GM12878 (cell line): Measurements from ENCODE around the gene POP7.

ENCODE experiments used
- CEBPZ ChIP-seq: fragments of 150-350 bp; IDR thresholded peaks from 2 replicates; pipeline ENCODE4 v1.6.1; 2016; ENCODE audit warnings: low read depth, low read length
- CTCF ChIP-seq, 3 experiments: IDR thresholded peaks in 2 of 3; conservative IDR thresholded peaks in 1 of 3; 2 replicates each; pipeline ENCODE4 v1.5.1; 2011; ENCODE audit warnings: low read depth in 3 of 3, low read length in 3 of 3, mild to moderate bottlenecking in 3 of 3, control low read depth in 2 of 3, moderate library complexity in 2 of 3, inconsistent platforms in 1 of 3, mixed read lengths in 1 of 3; ENCODE audit not compliant: control insufficient read depth in 2 of 3, insufficient read depth in 1 of 3; ENCODE audit errors: extremely low read depth in 1 of 3
- EZH2 ChIP-seq: IDR thresholded peaks from 2 replicates; pipeline ENCODE4 v1.6.1; 2012; ENCODE audit warnings: low read depth, mild to moderate bottlenecking, control low read depth, inconsistent platforms, low read length, borderline replicate concordance; ENCODE audit not compliant: control insufficient read depth
- HCFC1 ChIP-seq: fragments of 150-350 bp; IDR thresholded peaks from 2 replicates; pipeline ENCODE4 v1.6.1; 2014; ENCODE audit warnings: low read length
- HDGF ChIP-seq: fragments of 450-650 bp; IDR thresholded peaks from 2 replicates; pipeline ENCODE4 v1.6.1; 2016; ENCODE audit warnings: antibody characterized with exemption
- IKZF1 ChIP-seq: fragments of 450-650 bp; conservative IDR thresholded peaks from 2 replicates; pipeline ENCODE4 v1.6.1; 2017; ENCODE audit warnings: antibody characterized with exemption, mild to moderate bottlenecking
- JUND ChIP-seq: IDR thresholded peaks from 2 replicates; pipeline ENCODE4 v1.6.1; 2012; ENCODE audit warnings: low read depth, mild to moderate bottlenecking, low read length, improper control_type of control experiment, moderate library complexity
- MAX ChIP-seq: IDR thresholded peaks from 2 replicates; pipeline ENCODE4 v1.6.1; 2012; ENCODE audit warnings: low read depth, low read length, improper control_type of control experiment
- MXI1 ChIP-seq: fragments of 150-350 bp; IDR thresholded peaks from 2 replicates; pipeline ENCODE4 v1.6.1; 2011; ENCODE audit warnings: low read depth, mild to moderate bottlenecking, inconsistent platforms, low read length, improper control_type of control experiment
- POLR2AphosphoS2 ChIP-seq: IDR thresholded peaks from 2 replicates; pipeline ENCODE4 v1.6.1; 2011; ENCODE audit warnings: low read depth, mild to moderate bottlenecking, low read length, improper control_type of control experiment, moderate library complexity
- POLR2AphosphoS5 ChIP-seq: IDR thresholded peaks from 2 replicates; pipeline ENCODE4 v1.6.1; 2011; ENCODE audit warnings: mild to moderate bottlenecking, low read length, inconsistent platforms
- USF1 ChIP-seq: IDR thresholded peaks from 2 replicates; pipeline ENCODE4 v1.6.1; 2011; ENCODE audit warnings: borderline replicate concordance, low read depth, mild to moderate bottlenecking, moderate library complexity, mixed read lengths, low read length; ENCODE audit not compliant: insufficient read depth; ENCODE audit errors: extremely low read length
- ZNF687 ChIP-seq: fragments of 450-650 bp; IDR thresholded peaks from 2 replicates; pipeline ENCODE4 v1.6.1; 2017; ENCODE audit warnings: mild to moderate bottlenecking, moderate library complexity

GRCh38 chr7:100719523-100720278 is 13.8 kb downstream of the POP7 start:
- TF ChIP-seq ZNF687 (no peak), HCFC1 (no peak), USF1 (no peak), CEBPZ (no peak), POLR2AphosphoS5 (no peak), JUND (no peak), IKZF1 (no peak), MXI1 (no peak), POLR2AphosphoS2 (no peak), HDGF (no peak), CTCF (IDR thresholded peaks at IDR 0.05 in 2 of 3, conservative IDR thresholded peaks at IDR 0.05 in 1 of 3; ENCODE audit: control insufficient read depth in 2 of 3, extremely low read depth in 1 of 3, insufficient read depth in 1 of 3, low read depth in 3 of 3, low read length in 3 of 3) (no peak), EZH2 (no peak), MAX (no peak)
